GM11168 (cell line): ENCODE measurements around the gene CACNA1I.
"Not testable (repeated sequence)": the region's sequence is repeated elsewhere in the genome, so short reads cannot be mapped to it uniquely, and the experiment has no call there.

Experiments
- in situ Hi-C: fragments of 300-500 bp; cut with MboI; formaldehyde crosslinking; loops from one replicate; pipeline ENCODE4 v1.12.0; 2022; ENCODE audit warnings: low sequenced_read_pairs; ENCODE audit not compliant: unreplicated experiment

CACNA1I gene

GRCh38 chr22:39728236-39728860 is 157.8 kb downstream of the CACNA1I start:
- in situ Hi-C loops = no loop called here

- in situ Hi-C loops = no loop called here
Observed at GRCh38 chr22:39729141-39729934, 158.8 kb downstream of the CACNA1I start.

- in situ Hi-C loops = no loop called here
Observed at GRCh38 chr22:39731481-39731880, 160.9 kb downstream of the CACNA1I start.

GRCh38 chr22:39731881-39732555 is 161.5 kb downstream of the CACNA1I start:
- in situ Hi-C loops = no loop called here

GRCh38 chr22:39732625-39733024 is 162.1 kb downstream of the CACNA1I start:
- in situ Hi-C loops = no loop called here

- in situ Hi-C loops = no loop called here
Observed at GRCh38 chr22:39733191-39733590, 162.6 kb downstream of the CACNA1I start.

GRCh38 chr22:39734046-39734445 is 163.5 kb downstream of the CACNA1I start:
- in situ Hi-C loops = not testable (repeated sequence)

GRCh38 chr22:39734866-39735265 is 164.3 kb downstream of the CACNA1I start:
- in situ Hi-C loops = no loop called here

- in situ Hi-C loops = no loop called here
Observed at GRCh38 chr22:39735776-39736175, 165.2 kb downstream of the CACNA1I start.

GRCh38 chr22:39738746-39739145 is 168.2 kb downstream of the CACNA1I start:
- in situ Hi-C loops = no loop called here
